Activated CD4-positive, alpha-beta memory T cell treated with anti-CD3 and anti-CD28 coated beads, Interleukin-2, amount 10 ng/mL, durations not matched to agents 7 days and 5 days (primary cell): ENCODE results near the gene C1orf50. TPM values are rescaled to one million over a fixed set of nuclear protein-coding genes. Genes with fewer than 3 reads are reported as not detected.

Source experiments
- CTCF ChIA-PET: fragments of 350-600 bp; sonication (Branson Sonifier 250); formaldehyde crosslinking; loops from one replicate; lab custom pipeline; 2021; ENCODE audit warnings: antibody characterized with exemption, inconsistent platforms; lab: Charles Lee
- POLR2A ChIA-PET: fragments of 350-600 bp; sonication (Branson Sonifier 250); formaldehyde crosslinking; loops from one replicate; lab custom pipeline; 2021; ENCODE audit warnings: antibody characterized with exemption; lab: Charles Lee
- DNase-seq: peaks from one replicate; pipeline ENCODE4 v3.0.0-alpha.2; 2020
- H3K27ac Mint-ChIP-seq: one replicate; pipeline ENCODE4 v1.8.0; 2021; ENCODE audit warnings: mild to moderate bottlenecking, mixed read lengths
- H3K27me3 Mint-ChIP-seq: one replicate; pipeline ENCODE4 v1.8.0; 2021; ENCODE audit warnings: mixed read lengths
- H3K36me3 Mint-ChIP-seq: one replicate; pipeline ENCODE4 v1.8.0; 2021; ENCODE audit warnings: low read depth, mixed read lengths
- H3K4me1 Mint-ChIP-seq: one replicate; pipeline ENCODE4 v1.8.0; 2021; ENCODE audit warnings: mixed read lengths
- H3K4me3 Mint-ChIP-seq: one replicate; pipeline ENCODE4 v1.8.0; 2021; ENCODE audit warnings: mild to moderate bottlenecking, mixed read lengths
- H3K9me3 Mint-ChIP-seq: one replicate; pipeline ENCODE4 v1.8.0; 2021; ENCODE audit warnings: mixed read lengths
- total RNA-seq, 2 experiments: library from RNA; stranded (reverse); gene quantifications; one replicate each; pipeline ENCODE4 v1.2.3, GENCODE V29; 2021

C1orf50 gene
- total RNA-seq, 2 experiments from 2014 or later, result 7.1 to 7.2 TPM

- no peaks in the 10 kb centered on the region for H3K9me3 Mint-ChIP-seq
- no peaks in the 10 kb centered on the region for H3K27me3 Mint-ChIP-seq
- ChIA-PET CTCF (interaction anchor here (0.8 to 3.8 kb wide), 17 partner anchors 10 to 404 kb away, joined by 3 to 29 read pairs (median 9); partner anchors contain the start of genes CCDC30, CFAP57, EBNA1BP2 and PPIH), POLR2A (interaction anchor here (0.6 to 4.1 kb wide), 36 partner anchors 10 to 405 kb away, joined by 3 to 55 read pairs (median 4); partner anchors contain the start of genes CCDC30, CFAP57, EBNA1BP2 and ERMAP)
- H3K27ac Mint-ChIP-seq, result peak overlapping the region; percentile 85
- DNase-seq, result no peak
- peaks cover 36% of the 10 kb centered on the region for H3K4me1 Mint-ChIP-seq
- H3K36me3 Mint-ChIP-seq, result peaks cover 16% of the 10 kb centered on the region
- H3K4me3 Mint-ChIP-seq, result no peak overlapping the region
Observed at GRCh38 chr1:42767510-42768000, 506 bp downstream of the C1orf50 start.

GRCh38 chr1:42768172-42768571 lies 1.1 kb downstream of the C1orf50 start:
- Mint-ChIP-seq H3K9me3 (no peaks in the 10 kb centered on the region), H3K4me1 (peaks cover 40% of the 10 kb centered on the region), H3K27ac (peak overlapping the region; percentile 85), H3K27me3 (no peaks in the 10 kb centered on the region), H3K36me3 (peaks cover 19% of the 10 kb centered on the region), H3K4me3 (no peak overlapping the region)
- ChIA-PET POLR2A (interaction anchor here (0.9 to 4.1 kb wide), 13 partner anchors 9 to 311 kb away, joined by 3 to 55 read pairs (median 8); partner anchors contain the start of genes CCDC30, ERMAP, PPCS and PPIH), CTCF (interaction anchor here (3.0 to 3.8 kb wide), 5 partner anchors 9 to 306 kb away, joined by 13 to 29 read pairs (median 20); partner anchors contain the start of genes PPIH and ZNF691)
- DNase-seq, result no peak

- Mint-ChIP-seq H3K9me3 (no peaks in the 10 kb centered on the region), H3K27me3 (no peaks in the 10 kb centered on the region), H3K4me1 (peaks cover 44% of the 10 kb centered on the region), H3K4me3 (no peak overlapping the region), H3K27ac (no peak overlapping the region), H3K36me3 (peaks cover 28% of the 10 kb centered on the region)
- DNase-seq, result no peak
- ChIA-PET POLR2A (no interaction called here), CTCF (interaction anchor here (3.8 kb wide), 1 partner anchor 304 kb away, joined by 18 read pairs; no protein-coding TSS in a partner anchor)
Observed at GRCh38 chr1:42769811-42770210, 2.8 kb downstream of the C1orf50 start.

GRCh38 chr1:42773420-42773819 lies 6.4 kb downstream of the C1orf50 start:
- Mint-ChIP-seq H3K4me1 (peaks cover 45% of the 10 kb centered on the region), H3K27ac (no peak overlapping the region), H3K36me3 (peaks cover 62% of the 10 kb centered on the region), H3K4me3 (no peak overlapping the region), H3K27me3 (no peaks in the 10 kb centered on the region), H3K9me3 (no peaks in the 10 kb centered on the region)
- ChIA-PET POLR2A (no interaction called here), CTCF (interaction anchor here (1.3 to 2.8 kb wide), 2 partner anchors 10 to 300 kb away, joined by 4 to 8 read pairs; no protein-coding TSS in a partner anchor)
- DNase-seq, result no peak

- Mint-ChIP-seq H3K27ac (no peak overlapping the region), H3K4me1 (peaks cover 41% of the 10 kb centered on the region), H3K36me3 (peaks cover 62% of the 10 kb centered on the region), H3K9me3 (no peaks in the 10 kb centered on the region), H3K4me3 (no peak overlapping the region), H3K27me3 (no peaks in the 10 kb centered on the region)
- DNase-seq, result no peak
- ChIA-PET CTCF (interaction anchor here (1.0 to 2.8 kb wide), 3 partner anchors 9 to 299 kb away, joined by 3 to 8 read pairs (median 4); partner anchors contain the start of gene ZNF691), POLR2A (no interaction called here)
Observed at GRCh38 chr1:42774928-42775526, 8.0 kb downstream of the C1orf50 start.

GRCh38 chr1:42776502-42776901 lies 9.5 kb downstream of the C1orf50 start:
- Mint-ChIP-seq H3K27ac (no peak overlapping the region), H3K27me3 (no peaks in the 10 kb centered on the region), H3K4me3 (no peak overlapping the region), H3K9me3 (no peaks in the 10 kb centered on the region), H3K4me1 (peaks cover 42% of the 10 kb centered on the region), H3K36me3 (peaks cover 67% of the 10 kb centered on the region)
- ChIA-PET POLR2A (interaction anchor here (2.9 kb wide), 1 partner anchor 9 kb away, joined by 24 read pairs; the partner anchor contains the start of genes C1orf50 and P3H1), CTCF (interaction anchor here (1.0 to 5.3 kb wide), 5 partner anchors 9 to 297 kb away, joined by 4 to 65 read pairs (median 5); partner anchors contain the start of genes C1orf50, ERMAP, P3H1 and ZNF691)
- no peak for DNase-seq

- DNase-seq, result peak; percentile 36
- POLR2A ChIA-PET, result interaction anchor here (0.8 to 2.9 kb wide), 3 partner anchors 11 to 296 kb away, joined by 3 to 24 read pairs (median 4); partner anchors contain the start of genes C1orf50 and P3H1
- no peak overlapping the region for H3K4me3 Mint-ChIP-seq
- no peaks in the 10 kb centered on the region for H3K27me3 Mint-ChIP-seq
- no peak overlapping the region for H3K27ac Mint-ChIP-seq
- H3K36me3 Mint-ChIP-seq, result peaks cover 70% of the 10 kb centered on the region
- CTCF ChIA-PET, result interaction anchor here (0.7 to 5.3 kb wide), 15 partner anchors 11 to 299 kb away, joined by 3 to 65 read pairs (median 4); partner anchors contain the start of genes C1orf50, ERMAP and P3H1
- peaks cover 37% of the 10 kb centered on the region for H3K4me1 Mint-ChIP-seq
- H3K9me3 Mint-ChIP-seq, result no peaks in the 10 kb centered on the region
Observed at GRCh38 chr1:42777852-42778251, 10.8 kb downstream of the C1orf50 start.

GRCh38 chr1:42779725-42780124 lies 12.7 kb downstream of the C1orf50 start:
- Mint-ChIP-seq H3K9me3 (no peaks in the 10 kb centered on the region), H3K4me1 (peaks cover 40% of the 10 kb centered on the region), H3K4me3 (no peak overlapping the region), H3K27me3 (no peaks in the 10 kb centered on the region), H3K27ac (peak overlapping the region; percentile 11), H3K36me3 (peaks cover 68% of the 10 kb centered on the region)
- ChIA-PET CTCF (interaction anchor here (1.0 to 5.3 kb wide), 6 partner anchors 17 to 294 kb away, joined by 3 to 65 read pairs (median 4); partner anchors contain the start of gene ZNF691), POLR2A (interaction anchor here (1.4 to 4.3 kb wide), 2 partner anchors 13 to 67 kb away, joined by 5 to 18 read pairs; partner anchors contain the start of genes C1orf50, P3H1 and ZNF691)
- no peak for DNase-seq

- Mint-ChIP-seq H3K9me3 (no peaks in the 10 kb centered on the region), H3K36me3 (peaks cover 63% of the 10 kb centered on the region), H3K4me1 (peaks cover 38% of the 10 kb centered on the region), H3K27ac (no peak overlapping the region), H3K4me3 (no peak overlapping the region), H3K27me3 (no peaks in the 10 kb centered on the region)
- ChIA-PET POLR2A (interaction anchor here (1.4 to 4.3 kb wide), 2 partner anchors 13 to 67 kb away, joined by 5 to 18 read pairs; partner anchors contain the start of genes C1orf50, P3H1 and ZNF691), CTCF (interaction anchor here (0.5 to 5.3 kb wide), 7 partner anchors 17 to 293 kb away, joined by 3 to 65 read pairs (median 3); partner anchors contain the start of gene ZNF691)
- DNase-seq, result no peak
Observed at GRCh38 chr1:42780176-42780575, 13.1 kb downstream of the C1orf50 start.

GRCh38 chr1:42783092-42783491 lies 16.0 kb downstream of the C1orf50 start:
- no peaks in the 10 kb centered on the region for H3K27me3 Mint-ChIP-seq
- H3K27ac Mint-ChIP-seq, result no peak overlapping the region
- peaks cover 36% of the 10 kb centered on the region for H3K36me3 Mint-ChIP-seq
- ChIA-PET POLR2A (interaction anchor here (0.9 to 4.3 kb wide), 6 partner anchors 16 to 187 kb away, joined by 3 to 18 read pairs (median 4); partner anchors contain the start of genes C1orf50, P3H1 and ZNF691), CTCF (interaction anchor here (1.1 to 1.9 kb wide), 4 partner anchors 9 to 291 kb away, joined by 3 to 10 read pairs (median 4); partner anchors contain the start of genes C1orf50, P3H1 and ZNF691)
- no peak overlapping the region for H3K4me3 Mint-ChIP-seq
- H3K9me3 Mint-ChIP-seq, result no peaks in the 10 kb centered on the region
- no peak for DNase-seq
- peaks cover 45% of the 10 kb centered on the region for H3K4me1 Mint-ChIP-seq

GRCh38 chr1:42784547-42784945 lies 17.5 kb downstream of the C1orf50 start:
- H3K4me3 Mint-ChIP-seq, result no peak overlapping the region
- H3K9me3 Mint-ChIP-seq, result no peaks in the 10 kb centered on the region
- DNase-seq, result no peak
- peaks cover 34% of the 10 kb centered on the region for H3K4me1 Mint-ChIP-seq
- ChIA-PET POLR2A (interaction anchor here (1.0 to 1.5 kb wide), 5 partner anchors 8 to 41 kb away, joined by 3 to 5 read pairs (median 3); partner anchors contain the start of genes C1orf50, ERMAP and P3H1), CTCF (interaction anchor here (1.0 to 1.4 kb wide), 2 partner anchors 18 to 289 kb away, joined by 3 to 4 read pairs; partner anchors contain the start of genes C1orf50 and P3H1)
- no peak overlapping the region for H3K27ac Mint-ChIP-seq
- no peaks in the 10 kb centered on the region for H3K27me3 Mint-ChIP-seq
- peaks cover 27% of the 10 kb centered on the region for H3K36me3 Mint-ChIP-seq
